ENCODE results near the gene D2HGDH. TPM values are rescaled to one million over a fixed set of nuclear protein-coding genes. Genes with fewer than 3 reads are reported as not detected.

D2HGDH gene
- total RNA-seq, 1 experiment from 2014 or later: 46.3 TPM

- no TSS peak for BruUV-seq (replicated peaks)
- TF ChIP-seq, protein P1, sequence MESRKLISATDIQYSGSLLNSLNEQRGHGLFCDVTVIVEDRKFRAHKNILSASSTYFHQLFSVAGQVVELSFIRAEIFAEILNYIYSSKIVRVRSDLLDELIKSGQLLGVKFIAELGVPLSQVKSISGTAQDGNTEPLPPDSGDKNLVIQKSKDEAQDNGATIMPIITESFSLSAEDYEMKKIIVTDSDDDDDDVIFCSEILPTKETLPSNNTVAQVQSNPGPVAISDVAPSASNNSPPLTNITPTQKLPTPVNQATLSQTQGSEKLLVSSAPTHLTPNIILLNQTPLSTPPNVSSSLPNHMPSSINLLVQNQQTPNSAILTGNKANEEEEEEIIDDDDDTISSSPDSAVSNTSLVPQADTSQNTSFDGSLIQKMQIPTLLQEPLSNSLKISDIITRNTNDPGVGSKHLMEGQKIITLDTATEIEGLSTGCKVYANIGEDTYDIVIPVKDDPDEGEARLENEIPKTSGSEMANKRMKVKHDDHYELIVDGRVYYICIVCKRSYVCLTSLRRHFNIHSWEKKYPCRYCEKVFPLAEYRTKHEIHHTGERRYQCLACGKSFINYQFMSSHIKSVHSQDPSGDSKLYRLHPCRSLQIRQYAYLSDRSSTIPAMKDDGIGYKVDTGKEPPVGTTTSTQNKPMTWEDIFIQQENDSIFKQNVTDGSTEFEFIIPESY (IDR thresholded peaks at IDR 0.05; ENCODE audit: extremely low read depth, insufficient replicate concordance, low read length): no peak
- no peak for TF ChIP-seq POLR2AphosphoS5 (IDR thresholded peaks at IDR 0.05; ENCODE audit: low read depth, low read length)
- TF ChIP-seq FOSL1 (IDR thresholded peaks at IDR 0.05; ENCODE audit: low read depth): no peak
- TF ChIP-seq MAX (IDR thresholded peaks at IDR 0.05): no peak
- no peaks in the 10 kb centered on the region for H3K79me2 ChIP-seq (ENCODE audit: insufficient read depth, low read length)
- H3K9ac ChIP-seq (ENCODE audit: low read length): no peak overlapping the region
- ChIA-PET CTCF (no interaction called here), RAD21 (ENCODE audit: low non-redundant PET in 1 of 2, low total read pairs in 2 of 2, uncharacterized antibody in 2 of 2, unreplicated experiment in 2 of 2) (no interaction called here), POLR2A (no interaction called here)
- no peak overlapping the region; the same call in 1 of the 2 replicates for H3K27ac ChIP-seq (ENCODE audit: low read depth, low read length)
- DNase-seq (ENCODE audit: low read depth, low spot score) (no peak), ATAC-seq (no peak)
- intact Hi-C loops (cut with micrococcal nuclease): no loop called here
- H4K20me1 ChIP-seq (ENCODE audit: insufficient read depth): no peaks in the 10 kb centered on the region
- no peaks in the 10 kb centered on the region for H3K9me3 ChIP-seq (ENCODE audit: control insufficient read depth in 1 of 2, insufficient read depth in 1 of 2, low read depth in 1 of 2, low read length in 2 of 2)
- H3K4me1 ChIP-seq (ENCODE audit: control insufficient read depth in 1 of 2, insufficient read depth in 2 of 2, low read length in 2 of 2): peaks cover 16 to 31% of the 10 kb centered on the region in 2 experiments
- H3K4me2 ChIP-seq (ENCODE audit: low read length): no peak overlapping the region
- H3K4me3 ChIP-seq (replicated peaks in 1 of 2; ENCODE audit: low read depth in 1 of 2, low read length in 2 of 2): no peak overlapping the region
- no peaks in the 10 kb centered on the region for H3K27me3 ChIP-seq (ENCODE audit: insufficient read depth, low read length)
- no peaks in the 10 kb centered on the region for H3K36me3 ChIP-seq (ENCODE audit: control insufficient read depth in 1 of 2, insufficient read depth in 2 of 2, low read length in 2 of 2)
- H2AFZ ChIP-seq (ENCODE audit: low read depth, low read length, poor library complexity, severe bottlenecking): no peak overlapping the region
- no peaks in the 10 kb centered on the region; the same call in 1 of the 2 replicates for H3K9me2 ChIP-seq (ENCODE audit: insufficient read depth)
These were observed 42.8 kb downstream of the D2HGDH start for GRCh38 chr2:241777170-241777685.
